ENCODE measurements around the gene SLC30A3. TPM values are rescaled to one million over a fixed set of nuclear protein-coding genes. Genes with fewer than 3 reads are reported as not detected.
"Not testable (repeated sequence)": the region's sequence is repeated elsewhere in the genome, so short reads cannot be mapped to it uniquely, and the experiment has no call there.

The SLC30A3 gene
- total RNA-seq, 1 donor from 2014 or later = 0.08 TPM

DNA sequence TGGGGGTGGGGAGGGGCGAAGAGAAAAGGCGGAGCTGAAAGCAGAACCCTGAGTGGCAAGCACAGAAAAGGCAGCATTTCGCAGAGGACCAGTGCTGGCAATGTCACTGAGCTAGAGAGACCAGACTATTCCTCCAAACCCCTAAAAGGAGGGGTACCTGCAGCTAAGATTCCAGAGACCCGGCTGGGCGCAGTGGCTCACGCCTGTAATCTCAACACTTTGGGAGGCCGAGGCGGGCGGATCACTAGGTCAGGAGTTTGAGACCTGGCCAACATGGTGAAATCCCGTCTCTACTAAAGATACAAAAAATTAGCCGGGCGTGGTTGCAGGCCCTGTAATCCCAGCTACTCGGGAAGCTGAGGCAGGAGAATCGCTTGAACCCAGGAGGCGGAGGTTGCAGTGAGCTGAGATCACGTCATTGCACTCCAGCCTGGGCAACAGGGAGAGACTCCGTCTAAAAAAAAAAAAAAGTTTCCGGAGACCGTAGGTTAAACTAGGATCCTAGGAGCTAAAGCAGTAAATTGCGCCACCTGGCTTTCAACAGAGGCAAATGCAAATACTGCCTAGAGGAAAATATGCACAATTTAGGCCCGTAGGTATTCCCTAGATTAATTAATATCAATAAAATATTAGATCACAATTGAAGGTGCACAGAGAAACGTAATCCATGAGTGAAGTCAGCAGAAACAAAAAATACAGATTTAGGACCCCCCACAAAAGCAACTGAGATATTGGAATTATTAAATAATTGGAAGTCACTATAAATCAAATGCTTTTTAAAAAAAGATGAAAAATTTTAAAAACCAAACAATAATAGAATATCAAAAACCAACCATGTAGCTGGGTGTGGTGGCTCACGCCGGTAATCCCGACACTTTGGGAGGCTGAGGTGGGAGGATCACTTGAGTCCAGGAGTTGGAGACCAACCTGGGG is 40.5 kb upstream of the SLC30A3 start:
- Histone ChIP-seq H3K4me3 (ENCODE audit: low read depth, low read length) (no peak overlapping the region), H3K36me3 (ENCODE audit: control insufficient read depth, insufficient read depth, low read length) (no peaks in the 10 kb centered on the region), H3K27me3 (ENCODE audit: control insufficient read depth, insufficient read depth, low read length) (peaks cover 39% of the 10 kb centered on the region)
- DNase-seq (ENCODE audit: low read depth) = no peak
- TF ChIP-seq, protein P1, sequence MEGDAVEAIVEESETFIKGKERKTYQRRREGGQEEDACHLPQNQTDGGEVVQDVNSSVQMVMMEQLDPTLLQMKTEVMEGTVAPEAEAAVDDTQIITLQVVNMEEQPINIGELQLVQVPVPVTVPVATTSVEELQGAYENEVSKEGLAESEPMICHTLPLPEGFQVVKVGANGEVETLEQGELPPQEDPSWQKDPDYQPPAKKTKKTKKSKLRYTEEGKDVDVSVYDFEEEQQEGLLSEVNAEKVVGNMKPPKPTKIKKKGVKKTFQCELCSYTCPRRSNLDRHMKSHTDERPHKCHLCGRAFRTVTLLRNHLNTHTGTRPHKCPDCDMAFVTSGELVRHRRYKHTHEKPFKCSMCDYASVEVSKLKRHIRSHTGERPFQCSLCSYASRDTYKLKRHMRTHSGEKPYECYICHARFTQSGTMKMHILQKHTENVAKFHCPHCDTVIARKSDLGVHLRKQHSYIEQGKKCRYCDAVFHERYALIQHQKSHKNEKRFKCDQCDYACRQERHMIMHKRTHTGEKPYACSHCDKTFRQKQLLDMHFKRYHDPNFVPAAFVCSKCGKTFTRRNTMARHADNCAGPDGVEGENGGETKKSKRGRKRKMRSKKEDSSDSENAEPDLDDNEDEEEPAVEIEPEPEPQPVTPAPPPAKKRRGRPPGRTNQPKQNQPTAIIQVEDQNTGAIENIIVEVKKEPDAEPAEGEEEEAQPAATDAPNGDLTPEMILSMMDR (IDR thresholded peaks at IDR 0.05; ENCODE audit: insufficient read depth, low read length, poor library complexity, severe bottlenecking) = peak; percentile 81

DNA sequence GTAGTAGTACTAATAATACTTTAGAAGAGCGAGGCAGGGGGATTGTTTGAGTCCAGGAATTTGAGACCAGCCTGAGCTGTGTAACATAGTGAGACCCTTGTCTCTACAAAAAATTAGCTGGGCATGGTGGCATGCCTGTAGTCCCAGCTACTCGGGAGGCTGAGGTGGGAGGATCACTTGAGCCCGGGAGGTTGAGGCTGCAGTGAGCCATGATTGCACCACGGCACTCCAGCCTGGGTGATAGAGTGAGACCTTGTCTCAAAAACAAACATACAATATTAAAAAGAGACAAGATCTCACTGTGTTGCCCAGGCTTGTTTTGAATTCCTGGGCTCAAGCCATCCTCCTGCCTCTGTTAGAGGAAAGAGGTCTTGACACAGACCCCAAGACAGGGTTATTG is 37.8 kb upstream of the SLC30A3 start:
- H3K27me3 ChIP-seq (ENCODE audit: control insufficient read depth, insufficient read depth, low read length) = peaks cover 18% of the 10 kb centered on the region
- DNase-seq (ENCODE audit: low read depth); H3K4me3 ChIP-seq (ENCODE audit: low read depth, low read length); H3K36me3 ChIP-seq (ENCODE audit: control insufficient read depth, insufficient read depth, low read length): not testable (repeated sequence)

DNA sequence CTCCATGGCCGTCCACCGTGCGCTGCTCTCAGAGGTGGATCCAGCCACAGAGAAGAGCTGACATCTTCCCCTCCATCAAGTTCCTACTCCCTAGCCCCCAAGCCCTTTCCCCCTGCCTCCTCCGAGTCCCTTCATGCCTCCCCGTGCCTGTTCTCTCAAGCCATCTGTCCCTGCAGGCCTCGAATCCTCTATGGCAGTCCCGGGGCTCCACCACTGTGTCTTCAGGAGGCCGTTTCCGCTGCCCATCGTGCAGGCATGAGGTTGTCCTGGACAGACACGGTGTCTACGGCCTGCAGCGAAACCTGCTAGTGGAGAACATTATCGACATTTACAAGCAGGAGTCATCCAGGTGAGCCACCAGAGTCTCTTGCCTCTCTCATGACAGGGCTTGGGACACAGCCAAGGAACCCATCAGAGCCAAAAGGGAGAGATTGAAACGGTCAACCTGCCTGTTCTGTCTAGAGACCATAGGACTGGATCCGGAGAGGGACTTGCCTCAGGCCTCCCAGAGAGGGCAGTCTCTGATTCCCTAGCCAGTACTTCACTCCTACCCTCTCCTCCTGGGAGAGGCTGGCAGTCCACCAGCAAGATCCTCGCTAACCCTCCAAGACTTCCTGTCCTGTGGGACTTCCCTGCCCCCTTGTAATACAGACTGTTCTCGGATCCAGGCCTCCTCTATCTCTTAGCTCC is 35.7 kb upstream of the SLC30A3 start:
- Histone ChIP-seq H3K4me3 (ENCODE audit: low read depth, low read length) (no peak overlapping the region), H3K36me3 (ENCODE audit: control insufficient read depth, insufficient read depth, low read length) (no peaks in the 10 kb centered on the region), H3K27me3 (ENCODE audit: control insufficient read depth, insufficient read depth, low read length) (peaks cover 6% of the 10 kb centered on the region)
- TF ChIP-seq, protein P1 (IDR thresholded peaks at IDR 0.05; ENCODE audit: insufficient read depth, low read length, poor library complexity, severe bottlenecking) = no peak
- DNase-seq (ENCODE audit: low read depth) = no peak

DNA sequence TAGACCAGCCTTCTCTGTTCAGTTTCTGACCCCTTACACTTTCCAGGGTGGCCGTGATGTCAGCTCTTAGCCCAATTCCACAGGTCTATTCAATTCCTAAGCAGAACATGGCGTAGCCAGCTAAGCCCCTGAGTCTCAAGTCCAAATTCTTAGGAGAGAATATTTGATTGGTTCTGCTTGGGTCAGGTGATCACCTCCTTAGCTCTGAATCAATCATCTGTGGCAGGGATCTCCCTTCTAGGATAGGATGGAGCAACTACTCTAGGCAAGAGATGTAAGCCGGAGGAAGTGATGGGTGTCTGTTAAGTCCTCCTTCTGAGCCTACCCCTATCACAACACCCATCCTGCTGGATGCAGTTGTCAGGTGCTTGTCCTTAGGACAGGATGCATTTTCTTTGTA is 34.3 kb upstream of the SLC30A3 start:
- Histone ChIP-seq H3K4me3 (ENCODE audit: low read depth, low read length) (no peak overlapping the region), H3K27me3 (ENCODE audit: control insufficient read depth, insufficient read depth, low read length) (peaks cover 6% of the 10 kb centered on the region), H3K36me3 (ENCODE audit: control insufficient read depth, insufficient read depth, low read length) (no peaks in the 10 kb centered on the region)
- no peak for DNase-seq (ENCODE audit: low read depth)
- TF ChIP-seq, protein P1 (IDR thresholded peaks at IDR 0.05; ENCODE audit: insufficient read depth, low read length, poor library complexity, severe bottlenecking) = no peak

DNA sequence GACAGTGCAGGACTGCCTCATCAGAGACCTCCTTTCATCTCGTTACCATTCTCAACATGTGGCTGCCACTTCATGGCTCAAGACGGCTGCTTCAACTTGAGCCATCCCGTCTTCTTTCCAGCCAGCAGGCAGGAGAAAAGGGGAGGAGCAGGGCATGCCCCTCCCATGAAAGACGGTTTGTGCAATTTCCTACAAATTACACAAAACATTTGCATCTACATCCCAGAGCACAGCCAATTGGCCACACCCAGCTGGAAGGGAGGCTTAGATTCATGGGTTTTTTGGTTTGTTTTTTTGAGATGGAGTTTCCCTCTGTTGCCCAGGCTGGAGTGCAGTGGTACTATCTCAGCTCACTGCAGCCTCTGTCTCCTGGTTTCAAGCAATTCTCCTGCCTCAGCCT is 33.6 kb upstream of the SLC30A3 start:
- TF ChIP-seq, protein P1 (IDR thresholded peaks at IDR 0.05; ENCODE audit: insufficient read depth, low read length, poor library complexity, severe bottlenecking) = no peak
- no peaks in the 10 kb centered on the region for H3K36me3 ChIP-seq (ENCODE audit: control insufficient read depth, insufficient read depth, low read length)
- H3K27me3 ChIP-seq (ENCODE audit: control insufficient read depth, insufficient read depth, low read length) = peaks cover 11% of the 10 kb centered on the region
- DNase-seq (ENCODE audit: low read depth) = no peak
- no peak overlapping the region for H3K4me3 ChIP-seq (ENCODE audit: low read depth, low read length)

DNA sequence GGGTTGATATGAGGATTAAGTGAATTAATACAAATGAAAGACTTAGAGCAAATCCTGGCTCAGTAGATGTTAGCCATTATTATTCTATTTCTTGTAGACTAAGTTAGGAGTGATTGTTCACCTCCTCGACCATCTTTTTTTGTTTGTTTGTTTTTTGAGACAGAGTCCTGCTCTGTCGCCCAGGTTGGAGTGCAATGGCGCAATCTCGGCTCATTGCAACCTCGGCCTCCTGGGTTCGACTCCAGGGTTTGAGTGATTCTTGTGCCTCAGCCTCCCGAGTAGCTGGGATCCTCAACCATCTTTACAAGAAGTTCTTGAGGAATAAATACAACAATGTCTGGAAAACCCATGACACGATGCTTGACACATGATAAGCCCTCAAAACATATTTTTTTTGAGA is 32.1 kb upstream of the SLC30A3 start:
- DNase-seq (ENCODE audit: low read depth) = no peak
- no peaks in the 10 kb centered on the region for H3K36me3 ChIP-seq (ENCODE audit: control insufficient read depth, insufficient read depth, low read length)
- H3K27me3 ChIP-seq (ENCODE audit: control insufficient read depth, insufficient read depth, low read length) = peaks cover 11% of the 10 kb centered on the region
- H3K4me3 ChIP-seq (ENCODE audit: low read depth, low read length) = no peak overlapping the region
- TF ChIP-seq, protein P1 (IDR thresholded peaks at IDR 0.05; ENCODE audit: insufficient read depth, low read length, poor library complexity, severe bottlenecking) = no peak

All from kidney epithelial cell (primary cell).